Bronchial epithelial cell (primary cell): ENCODE results near the gene TRIM43B. TPM values are rescaled to one million over a fixed set of nuclear protein-coding genes. Genes with fewer than 3 reads are reported as not detected.
A peak's percentile ranks its signal among the peaks of the same experiment; 100 is the strongest.
"Not testable (repeated sequence)": the region's sequence is repeated elsewhere in the genome, so short reads cannot be mapped to it uniquely, and the experiment has no call there.

Experiments
- DNase-seq: peaks from one replicate; pipeline ENCODE4 v3.0.0-alpha.2; 2010; ENCODE audit warnings: low read depth
- FAIRE-seq: peaks from 2 replicates; lab custom pipeline; 2011; peaks lifted over from hg19 to GRCh38; lab: Jason Lieb, UNC
- H3K27me3 ChIP-seq: 2 replicates; pipeline ENCODE4 v1.5.1; 2011; ENCODE audit warnings: low read length; ENCODE audit not compliant: control insufficient read depth, insufficient read depth
- H3K36me3 ChIP-seq: 2 replicates; pipeline ENCODE4 v1.5.1; 2011; ENCODE audit warnings: low read length; ENCODE audit not compliant: control insufficient read depth, insufficient read depth
- H3K4me3 ChIP-seq: 2 replicates; pipeline ENCODE4 v1.5.1; 2011; ENCODE audit warnings: mild to moderate bottlenecking, low read depth, low read length, control low read depth
- CTCF ChIP-seq: IDR thresholded peaks from 2 replicates; pipeline ENCODE4 v1.5.1; 2011; ENCODE audit warnings: mild to moderate bottlenecking, moderate library complexity, low read length, control low read depth, inconsistent platforms; ENCODE audit not compliant: insufficient read depth, severe bottlenecking
- total RNA-seq: library from RNA; depleted of rRNA; stranded (reverse); fragments of >200 nt; gene quantifications from 2 replicates; pipeline ENCODE4 v1.2.1, GENCODE V29; 2014

Gene TRIM43B
- total RNA-seq: not detected in 2 replicates

GRCh38 chr2:95484654-95485053, at the start of gene TRIM43B:
TSS of gene TRIM43B (minus strand) at chr2:95484754. CDS start at chr2:95482714, 2,040 bp downstream.
- not testable (repeated sequence) for H3K4me3 ChIP-seq, DNase-seq, H3K36me3 ChIP-seq, FAIRE-seq, H3K27me3 ChIP-seq

DNA sequence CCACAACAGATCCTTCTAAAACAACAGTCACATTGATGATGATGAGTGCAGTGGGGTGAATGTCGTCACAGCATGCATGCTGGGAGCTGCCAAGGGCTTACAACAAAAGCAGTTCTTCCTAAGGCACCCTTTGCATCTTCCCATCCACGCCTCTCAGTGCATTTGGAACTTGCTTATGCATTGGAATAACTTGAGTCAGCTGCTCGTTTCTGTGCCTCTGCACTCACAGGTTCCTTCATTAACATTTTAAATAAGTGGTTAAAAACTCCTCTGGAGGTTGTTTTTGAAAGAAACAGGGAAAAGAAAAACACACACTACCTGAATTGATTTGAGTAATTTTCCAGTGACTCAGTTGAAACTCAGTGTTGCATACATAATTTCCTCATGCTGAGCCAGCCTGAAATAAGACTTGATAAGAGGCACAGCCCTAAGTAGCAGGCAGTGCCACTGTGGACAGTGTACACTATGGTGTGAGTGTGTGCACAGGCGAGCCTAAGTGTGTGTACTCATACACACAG, 46.8 kb upstream of the TRIM43B start:
- DNase-seq: no peak
- FAIRE-seq: no peak
- no peak for TF ChIP-seq CTCF
- H3K27me3 ChIP-seq: no peaks in the 10 kb centered on the region
- peaks cover 5% of the 10 kb centered on the region for H3K36me3 ChIP-seq
- H3K4me3 ChIP-seq: no peak overlapping the region

GRCh38 chr2:95530734-95531133, 46.2 kb upstream of the TRIM43B start:
- no peak for TF ChIP-seq CTCF
- DNase-seq (peak; percentile 16), FAIRE-seq (no peak)
- no peak overlapping the region for H3K4me3 ChIP-seq
- H3K27me3 ChIP-seq: no peaks in the 10 kb centered on the region
- peaks cover 5% of the 10 kb centered on the region for H3K36me3 ChIP-seq

DNA sequence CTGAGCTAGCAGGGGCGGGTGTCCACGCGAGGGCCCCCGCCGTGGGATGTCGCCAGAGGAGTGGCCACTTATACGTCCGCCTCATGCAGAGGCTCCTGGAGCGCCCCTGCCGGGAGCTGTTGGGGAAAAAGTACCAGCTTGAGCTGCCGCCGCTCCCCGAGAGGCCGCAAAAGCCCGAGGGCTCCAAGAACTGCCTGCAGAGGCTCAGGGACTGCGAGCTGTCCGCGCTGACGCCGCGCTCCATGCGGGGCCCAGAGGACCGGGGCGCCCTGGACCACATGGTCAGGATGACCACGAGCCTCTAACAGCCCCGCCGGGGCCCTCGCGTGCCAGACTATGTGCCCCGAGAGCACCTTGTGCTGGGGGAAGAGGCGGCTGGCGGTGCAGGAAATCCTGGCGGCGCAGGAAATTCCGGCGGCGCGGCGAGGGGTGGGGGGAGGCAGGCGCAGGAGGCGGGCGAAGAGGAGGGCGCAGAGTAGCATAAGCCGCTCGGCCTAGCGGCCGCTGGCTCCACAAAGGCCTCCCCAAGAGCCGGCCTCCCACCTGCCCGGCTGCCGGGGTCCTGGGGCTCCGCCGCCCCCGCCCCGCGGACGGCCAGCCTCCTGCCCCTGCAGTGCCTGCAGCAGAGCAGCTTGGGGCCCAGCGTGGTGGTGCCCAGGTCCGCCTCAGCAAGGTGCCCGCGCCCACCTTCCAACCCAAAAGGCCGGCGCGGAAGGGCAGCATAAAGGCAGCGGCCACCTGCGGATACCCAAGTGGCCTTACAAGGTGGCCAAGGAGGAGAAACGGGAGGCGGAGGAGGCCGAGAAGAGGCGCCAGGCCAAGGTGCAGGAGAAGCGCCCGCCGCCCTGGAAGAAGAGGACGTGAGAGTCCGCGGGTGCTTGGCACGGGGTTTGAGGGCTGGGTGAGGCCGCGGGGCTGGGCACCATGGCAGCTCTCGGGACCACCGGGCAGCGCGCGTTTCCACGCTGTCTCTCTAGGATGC, 42.1 kb upstream of the TRIM43B start:
- DNase-seq (peak; percentile 40), FAIRE-seq (no peak)
- Histone ChIP-seq H3K4me3 (peak overlapping the region; percentile 71), H3K27me3 (no peaks in the 10 kb centered on the region), H3K36me3 (peaks cover 4% of the 10 kb centered on the region)
- TF ChIP-seq CTCF: peak; percentile 43

GRCh38 chr2:95525294-95526035, 40.9 kb upstream of the TRIM43B start:
- DNase-seq (no peak), FAIRE-seq (no peak)
- no peaks in the 10 kb centered on the region for H3K27me3 ChIP-seq
- peaks cover 3% of the 10 kb centered on the region for H3K36me3 ChIP-seq
- H3K4me3 ChIP-seq: peak overlapping the region; percentile 71
- no peak for TF ChIP-seq CTCF

GRCh38 chr2:95524195-95524594, 39.6 kb upstream of the TRIM43B start:
- FAIRE-seq (no peak), DNase-seq (no peak)
- H3K27me3 ChIP-seq: no peaks in the 10 kb centered on the region
- H3K4me3 ChIP-seq: no peak overlapping the region
- H3K36me3 ChIP-seq: no peaks in the 10 kb centered on the region
- no peak for TF ChIP-seq CTCF
